Myocyte (in vitro differentiated cells): ENCODE measurements around the gene RNASEL. TPM values are rescaled to one million over a fixed set of nuclear protein-coding genes. Genes with fewer than 3 reads are reported as not detected.
"Not testable (repeated sequence)": the region's sequence is repeated elsewhere in the genome, so short reads cannot be mapped to it uniquely, and the experiment has no call there.

Source experiments
- DNase-seq: peaks from one replicate; pipeline ENCODE4 v3.0.0-alpha.2; 2012; ENCODE audit warnings: low read depth
- polyA plus RNA-seq: library from polyadenylated mRNA; unstranded; fragments of >200 nt; gene quantifications from one replicate; pipeline ENCODE4 v1.2.1, GENCODE V29; 2012; ENCODE audit warnings: missing spikeins
- total RNA-seq: library from RNA; depleted of rRNA; stranded (reverse); fragments of >200 nt; gene quantifications from 2 replicates; pipeline ENCODE4 v1.2.3, GENCODE V29; 2014

RNASEL gene, protein sequence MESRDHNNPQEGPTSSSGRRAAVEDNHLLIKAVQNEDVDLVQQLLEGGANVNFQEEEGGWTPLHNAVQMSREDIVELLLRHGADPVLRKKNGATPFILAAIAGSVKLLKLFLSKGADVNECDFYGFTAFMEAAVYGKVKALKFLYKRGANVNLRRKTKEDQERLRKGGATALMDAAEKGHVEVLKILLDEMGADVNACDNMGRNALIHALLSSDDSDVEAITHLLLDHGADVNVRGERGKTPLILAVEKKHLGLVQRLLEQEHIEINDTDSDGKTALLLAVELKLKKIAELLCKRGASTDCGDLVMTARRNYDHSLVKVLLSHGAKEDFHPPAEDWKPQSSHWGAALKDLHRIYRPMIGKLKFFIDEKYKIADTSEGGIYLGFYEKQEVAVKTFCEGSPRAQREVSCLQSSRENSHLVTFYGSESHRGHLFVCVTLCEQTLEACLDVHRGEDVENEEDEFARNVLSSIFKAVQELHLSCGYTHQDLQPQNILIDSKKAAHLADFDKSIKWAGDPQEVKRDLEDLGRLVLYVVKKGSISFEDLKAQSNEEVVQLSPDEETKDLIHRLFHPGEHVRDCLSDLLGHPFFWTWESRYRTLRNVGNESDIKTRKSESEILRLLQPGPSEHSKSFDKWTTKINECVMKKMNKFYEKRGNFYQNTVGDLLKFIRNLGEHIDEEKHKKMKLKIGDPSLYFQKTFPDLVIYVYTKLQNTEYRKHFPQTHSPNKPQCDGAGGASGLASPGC
- 9.2 and 11.2 TPM in 2 replicates for total RNA-seq
- 5.7 TPM for polyA plus RNA-seq

- peak; percentile 67 for DNase-seq
These were observed at the start of gene RNASEL for GRCh38 chr1:182588500-182589396. Gene RNASEL, minus strand, starts transcription at chr1:182589256. Its CDS starts 2,450 bp downstream, at chr1:182586806.

DNA sequence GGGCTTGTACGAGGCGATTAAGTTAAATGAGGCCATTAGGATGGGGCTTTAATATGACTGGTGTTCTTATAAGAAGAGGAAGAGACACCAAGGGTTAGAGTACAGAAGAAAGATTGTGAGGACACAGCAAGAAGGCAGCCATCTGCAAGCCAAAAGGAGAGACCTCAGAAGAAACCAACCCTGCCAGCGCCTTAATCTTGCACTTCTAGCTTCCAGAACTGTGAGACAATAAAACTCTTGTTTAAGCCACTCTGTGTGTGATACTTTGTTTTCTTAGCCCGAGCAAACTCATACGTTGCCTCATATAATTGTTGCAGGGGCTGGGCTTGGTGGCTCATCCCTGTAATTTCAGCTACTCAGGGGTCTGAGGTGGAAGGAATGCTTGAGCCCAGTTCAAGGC lies 48.7 kb upstream of the RNASEL start:
- no peak for DNase-seq

DNA sequence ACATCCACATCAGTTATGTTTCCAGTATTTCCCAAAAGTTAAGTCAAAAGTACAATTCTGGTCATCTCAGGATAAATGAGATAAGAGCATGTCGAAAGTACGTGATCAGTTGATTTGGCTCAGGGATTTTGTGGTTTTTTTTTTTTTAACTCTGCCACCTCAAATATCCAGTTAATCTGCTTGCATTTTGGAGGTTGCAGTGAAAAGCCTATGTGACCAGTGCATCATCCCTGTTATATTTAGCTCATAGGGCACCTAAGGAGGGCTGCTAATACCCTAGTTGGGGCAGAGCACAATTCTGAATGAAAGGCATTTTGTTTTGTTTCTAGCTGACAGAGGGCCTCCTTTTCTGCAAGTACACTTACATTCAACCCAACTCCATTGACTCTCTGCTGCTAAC lies 46.8 kb upstream of the RNASEL start:
- peak; percentile 18 for DNase-seq

DNA sequence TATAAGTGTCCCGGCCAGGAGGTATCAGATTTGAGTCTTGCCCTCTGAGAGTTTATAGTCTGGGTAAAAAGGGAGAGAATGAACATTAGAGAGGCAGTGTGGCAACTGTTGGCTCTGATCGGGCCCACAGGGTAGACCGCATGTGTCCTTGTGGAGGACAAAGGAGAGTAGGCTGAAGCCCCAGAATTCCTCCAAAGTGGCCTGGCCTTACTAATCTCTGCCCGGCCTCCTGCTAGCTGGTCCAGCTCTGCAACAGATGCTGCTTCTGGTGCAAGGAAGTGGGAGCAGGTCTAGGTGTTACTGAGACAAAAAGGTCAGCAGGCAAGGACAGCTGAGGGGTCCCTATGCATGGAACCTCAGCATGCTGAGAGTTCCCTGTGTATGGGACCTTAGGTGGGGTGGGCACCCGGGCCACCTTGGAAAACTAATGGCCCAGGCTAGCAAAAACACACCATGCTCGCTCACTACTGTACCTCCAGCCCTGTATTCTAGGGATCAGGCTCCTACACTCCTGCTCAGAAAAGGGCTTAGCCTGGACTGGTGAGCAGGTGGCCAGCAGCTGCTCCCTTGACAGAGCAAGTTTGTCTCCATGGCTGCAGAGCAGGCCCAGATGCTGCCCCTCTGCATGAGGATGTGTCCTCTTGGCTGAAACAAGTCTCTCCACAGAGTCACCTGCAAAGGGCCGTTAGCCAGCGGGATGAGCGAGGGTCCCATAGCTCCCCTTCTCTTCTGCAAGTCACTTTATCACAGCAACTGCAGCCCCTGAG lies 45.4 kb upstream of the RNASEL start:
- peak; percentile 76 for DNase-seq

GRCh38 chr1:182633657-182634281 lies 44.7 kb upstream of the RNASEL start:
- DNase-seq = peak; percentile 45

DNA sequence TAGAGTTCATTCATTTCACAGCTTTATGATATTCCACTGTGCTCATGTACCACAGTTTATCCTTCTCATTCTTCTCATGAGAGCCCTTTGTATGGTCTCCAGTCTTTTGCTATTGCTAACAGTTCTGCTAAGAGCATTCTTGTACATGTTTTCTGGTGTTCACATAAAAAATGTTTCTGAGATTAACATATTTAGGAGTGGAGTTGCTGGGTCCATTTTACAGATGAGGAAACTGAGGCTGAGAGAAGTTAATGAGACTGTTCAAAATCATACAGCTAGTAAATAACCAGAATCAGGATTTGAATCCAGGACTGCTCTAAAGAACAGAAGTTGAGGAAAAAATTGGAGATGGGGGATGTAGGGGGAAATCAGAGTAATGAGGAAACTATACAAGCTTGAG lies 44.0 kb upstream of the RNASEL start:
- DNase-seq = no peak

DNA sequence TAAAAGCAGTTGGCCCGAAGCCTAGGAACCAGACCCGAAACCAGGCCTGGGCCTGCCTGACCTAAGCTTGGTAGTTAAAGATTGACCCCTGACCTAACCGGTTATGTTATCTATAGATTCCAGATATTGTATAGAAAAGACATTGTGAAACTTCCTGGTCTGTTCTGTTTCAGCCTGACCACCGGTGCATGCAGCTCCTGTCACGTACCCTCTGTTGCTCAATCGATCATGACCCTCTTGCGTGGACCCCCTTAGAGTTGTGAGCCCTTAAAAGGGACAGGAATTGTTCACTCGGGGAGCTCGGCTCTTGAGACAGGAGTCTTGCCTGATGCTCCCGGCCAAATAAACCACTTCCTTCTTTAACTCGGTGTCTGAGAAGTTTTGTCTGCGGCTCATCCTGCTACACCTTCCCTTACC lies 43.4 kb upstream of the RNASEL start:
- not testable (repeated sequence) for DNase-seq

GRCh38 chr1:182631954-182632353 lies 42.9 kb upstream of the RNASEL start:
- DNase-seq = no peak

DNA sequence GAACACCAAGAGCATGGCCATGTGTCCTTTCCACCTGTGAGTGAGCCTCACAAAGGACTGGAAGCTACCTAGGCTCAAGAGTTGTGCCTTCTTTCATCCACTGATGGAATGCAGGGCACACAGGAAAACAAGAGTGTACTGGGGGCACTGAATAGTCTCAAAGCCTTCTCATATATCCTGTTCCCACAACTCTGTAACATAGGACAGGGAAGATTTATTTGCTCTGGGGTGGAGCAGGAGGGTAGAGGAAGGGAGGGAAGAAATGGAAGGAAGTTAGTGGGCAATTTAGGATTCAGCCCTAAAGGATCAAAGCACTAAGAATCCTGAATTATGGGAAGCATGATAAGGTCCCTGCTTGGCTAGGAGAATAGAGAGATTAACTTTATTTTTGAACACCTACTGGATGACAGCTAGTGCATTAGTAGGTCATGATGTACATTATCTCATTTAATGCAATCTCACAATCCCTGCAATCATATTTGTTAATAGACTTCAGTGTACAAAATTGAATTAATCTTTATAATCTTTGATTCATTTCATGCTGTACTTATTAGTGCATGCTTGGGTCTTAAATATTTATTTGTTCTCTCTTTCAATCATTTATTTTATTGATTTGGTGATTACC lies 42.1 kb upstream of the RNASEL start:
- no peak for DNase-seq

- no peak for DNase-seq
These were observed 41.5 kb upstream of the RNASEL start for GRCh38 chr1:182630586-182630985.

- DNase-seq = no peak
These were observed 40.5 kb upstream of the RNASEL start for GRCh38 chr1:182629499-182630096.

DNA sequence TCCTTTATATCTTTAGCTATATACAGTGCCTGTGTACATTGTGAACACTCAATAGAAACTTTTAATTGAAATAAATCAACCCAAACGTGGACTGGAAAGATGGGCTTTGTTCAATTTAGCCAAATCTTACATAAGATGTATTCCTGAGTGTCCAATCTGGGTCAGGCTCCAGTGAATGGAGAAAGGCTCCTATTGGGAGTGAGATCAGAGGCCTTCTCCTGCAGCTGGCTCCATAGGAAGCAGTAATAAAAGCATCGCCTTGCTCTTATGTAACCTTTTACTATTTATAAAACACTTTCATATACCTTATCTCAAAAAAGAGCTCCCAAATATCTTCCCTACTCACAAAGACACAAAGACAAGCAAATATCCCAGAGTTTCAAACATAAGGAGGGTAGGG lies 40.0 kb upstream of the RNASEL start:
- DNase-seq = no peak

GRCh38 chr1:182628657-182629056 lies 39.6 kb upstream of the RNASEL start:
- DNase-seq = no peak

- no peak for DNase-seq
These were observed 38.6 kb upstream of the RNASEL start for GRCh38 chr1:182627622-182628021.

DNA sequence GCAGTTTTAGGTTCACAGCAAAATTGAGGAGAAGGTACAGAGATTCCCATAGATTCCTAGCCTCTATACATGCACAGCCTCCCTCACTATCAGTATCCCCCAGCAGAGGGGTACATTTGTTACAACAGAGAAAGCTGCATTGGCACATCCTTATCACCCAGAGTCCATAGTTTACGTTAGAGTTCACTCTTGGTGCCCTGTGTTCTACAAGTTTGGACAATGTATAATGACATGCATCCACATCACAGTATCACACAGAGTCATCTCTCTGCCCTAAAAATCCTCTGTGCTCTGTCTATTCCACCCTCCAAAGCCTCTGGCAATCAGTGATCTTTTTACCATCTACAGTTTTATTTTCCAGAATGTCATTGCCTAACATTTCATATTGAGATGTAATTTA lies 37.5 kb upstream of the RNASEL start:
- no peak for DNase-seq

GRCh38 chr1:182625719-182626504 lies 36.9 kb upstream of the RNASEL start:
- DNase-seq = no peak

GRCh38 chr1:182625024-182625423 lies 36.0 kb upstream of the RNASEL start:
- DNase-seq = no peak

DNA sequence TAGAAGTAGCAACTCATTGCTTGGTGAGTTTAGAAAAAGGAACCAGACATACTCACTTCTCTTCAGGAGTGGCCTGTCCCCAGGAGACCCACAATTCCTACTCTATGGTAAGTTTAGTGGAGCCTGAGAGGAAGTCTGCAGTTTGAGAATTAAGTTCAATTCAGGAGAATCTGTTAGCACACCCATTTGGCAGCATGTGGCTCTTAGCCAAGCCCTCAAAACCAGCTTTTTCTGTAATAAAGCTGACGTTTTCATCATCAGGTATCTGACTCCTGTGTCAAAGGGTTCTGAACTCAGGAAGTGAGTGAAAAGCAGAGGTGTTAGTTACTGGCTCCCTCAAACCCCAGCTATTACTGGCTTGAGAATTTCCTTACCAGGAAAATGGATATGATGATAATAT lies 35.5 kb upstream of the RNASEL start:
- no peak for DNase-seq
